Uterus (tissue), 2 donors: ENCODE results near the gene OMA1.

Experiments used
- CTCF ChIP-seq, 4 experiments: fragments of 200-600 bp in 2 of 4; fragments of 450-650 bp in 2 of 4; sonication (generic) in 2 of 4; IDR thresholded peaks; one replicate each; pipeline ENCODE4 v1.5.1; 2016 to 2019; ENCODE audit warnings: antibody characterized with exemption in 4 of 4, mild to moderate bottlenecking in 2 of 4, moderate library complexity in 1 of 4
- POLR2A ChIP-seq, 2 donors: fragments of 450-650 bp; IDR thresholded peaks; one replicate each; pipeline ENCODE4 v1.6.1; 2016; ENCODE audit warnings: antibody characterized with exemption in 2 of 2, mild to moderate bottlenecking in 1 of 2, moderate library complexity in 1 of 2

- TF ChIP-seq CTCF (IDR thresholded peaks at IDR 0.05) = no peak
- no peak for TF ChIP-seq POLR2A (IDR thresholded peaks at IDR 0.05)
Observed at GRCh38 chr1:58543260-58543659, 3.3 kb downstream of the OMA1 start.
